ENCODE measurements around the gene TTLL8.

Gene TTLL8

DNA sequence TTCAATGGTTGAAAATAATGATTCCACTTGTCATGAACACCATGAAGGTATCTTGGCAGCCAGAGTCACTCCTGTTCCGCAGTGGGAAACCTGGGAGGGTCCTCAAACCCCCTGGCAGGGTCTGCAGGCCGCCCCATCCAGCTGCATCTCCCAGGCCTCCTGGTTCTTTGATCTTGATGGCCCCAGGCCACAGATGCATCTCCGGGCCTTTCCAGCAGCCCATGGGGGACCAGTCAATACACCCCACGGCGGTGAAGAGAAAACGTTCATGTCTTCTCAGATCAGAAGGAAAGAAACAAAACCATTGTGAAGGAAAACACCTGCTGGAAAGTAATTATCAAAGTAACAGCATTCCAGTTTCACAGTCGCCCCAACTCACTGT lies 1.8 kb upstream of the TTLL8 start:
- TF ChIP-seq, protein P1, sequence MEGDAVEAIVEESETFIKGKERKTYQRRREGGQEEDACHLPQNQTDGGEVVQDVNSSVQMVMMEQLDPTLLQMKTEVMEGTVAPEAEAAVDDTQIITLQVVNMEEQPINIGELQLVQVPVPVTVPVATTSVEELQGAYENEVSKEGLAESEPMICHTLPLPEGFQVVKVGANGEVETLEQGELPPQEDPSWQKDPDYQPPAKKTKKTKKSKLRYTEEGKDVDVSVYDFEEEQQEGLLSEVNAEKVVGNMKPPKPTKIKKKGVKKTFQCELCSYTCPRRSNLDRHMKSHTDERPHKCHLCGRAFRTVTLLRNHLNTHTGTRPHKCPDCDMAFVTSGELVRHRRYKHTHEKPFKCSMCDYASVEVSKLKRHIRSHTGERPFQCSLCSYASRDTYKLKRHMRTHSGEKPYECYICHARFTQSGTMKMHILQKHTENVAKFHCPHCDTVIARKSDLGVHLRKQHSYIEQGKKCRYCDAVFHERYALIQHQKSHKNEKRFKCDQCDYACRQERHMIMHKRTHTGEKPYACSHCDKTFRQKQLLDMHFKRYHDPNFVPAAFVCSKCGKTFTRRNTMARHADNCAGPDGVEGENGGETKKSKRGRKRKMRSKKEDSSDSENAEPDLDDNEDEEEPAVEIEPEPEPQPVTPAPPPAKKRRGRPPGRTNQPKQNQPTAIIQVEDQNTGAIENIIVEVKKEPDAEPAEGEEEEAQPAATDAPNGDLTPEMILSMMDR (conservative IDR thresholded peaks at IDR 0.05; ENCODE audit: low read depth, low read length): no peak
- Histone ChIP-seq H3K79me2 (ENCODE audit: insufficient read depth, low read depth) (no peaks in the 10 kb centered on the region), H3K9ac (no peak overlapping the region), H3K27me3 (ENCODE audit: insufficient read depth, low read depth) (no peaks in the 10 kb centered on the region), H2AFZ (ENCODE audit: low read depth) (no peak overlapping the region), H4K20me1 (ENCODE audit: insufficient read depth) (no peaks in the 10 kb centered on the region), H3K4me1 (ENCODE audit: low read depth, poor library complexity, severe bottlenecking) (no peaks in the 10 kb centered on the region), H3K4me2 (no peak overlapping the region), H3K36me3 (ENCODE audit: insufficient read depth) (no peaks in the 10 kb centered on the region), H3K27ac (no peak overlapping the region), H3K4me3 (IDR thresholded peaks at IDR 0.05; ENCODE audit: insufficient read depth, low read depth, low read length) (no peak overlapping the region)

DNA sequence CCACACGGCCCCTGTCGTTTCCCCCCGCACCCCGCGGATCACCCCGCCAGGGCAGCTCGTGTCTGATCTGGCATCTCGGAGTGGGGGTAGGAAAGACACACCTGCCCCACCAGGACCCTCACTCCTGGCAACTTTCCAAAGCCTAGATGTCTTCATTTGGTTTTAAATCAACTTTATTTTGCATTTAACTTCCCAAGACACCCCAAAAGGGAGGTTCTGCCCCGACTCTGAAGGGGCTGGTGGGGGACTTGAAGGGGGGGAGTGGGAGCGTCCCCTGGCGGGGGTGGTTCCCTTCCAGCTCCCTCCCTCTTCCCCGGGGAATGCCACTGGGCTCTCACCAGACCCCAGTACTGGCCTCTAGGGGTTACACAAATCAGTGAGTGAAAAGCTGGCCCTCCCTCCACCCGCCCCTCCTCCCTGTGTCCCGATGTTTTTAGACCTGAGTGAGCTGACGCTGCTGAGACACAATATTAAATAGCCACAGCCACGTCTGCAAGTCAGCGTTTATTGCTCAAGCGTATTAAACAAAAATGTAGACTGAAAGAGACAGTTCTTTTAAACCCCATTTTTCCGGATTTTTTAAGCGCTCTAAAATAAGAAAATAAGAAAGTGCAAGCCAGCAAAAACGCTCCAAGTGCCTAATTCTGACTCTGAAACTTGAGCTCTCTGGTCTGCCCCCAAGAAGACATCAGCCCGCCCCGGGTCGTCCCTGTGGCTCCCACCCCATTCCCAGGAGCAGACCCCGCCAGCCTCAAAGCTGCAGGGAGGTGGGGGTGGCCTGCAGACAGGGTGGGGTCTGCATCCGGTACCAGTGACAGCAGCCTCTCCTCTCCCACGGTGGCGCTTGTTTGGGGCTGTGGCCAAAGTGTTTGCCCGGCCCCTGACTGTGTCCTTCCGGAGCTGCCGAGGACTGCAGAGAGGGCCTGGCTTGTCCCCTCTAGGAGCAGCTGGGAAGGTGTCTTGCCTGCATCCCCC lies 1.1 kb upstream of the TTLL8 start:
- no peak overlapping the region; the same call in 1 of the 2 replicates for H3K9ac ChIP-seq
- no peaks in the 10 kb centered on the region for H3K4me1 ChIP-seq (ENCODE audit: low read depth, poor library complexity, severe bottlenecking)
- H3K27ac ChIP-seq: no peak overlapping the region
- TF ChIP-seq, protein P1 (conservative IDR thresholded peaks at IDR 0.05; ENCODE audit: low read depth, low read length): no peak
- H3K4me2 ChIP-seq: peak overlapping the region; percentile 33; the same call in 1 of the 2 replicates
- H2AFZ ChIP-seq (ENCODE audit: low read depth): peak overlapping the region; percentile 44; the same call in 1 of the 2 replicates
- H3K36me3 ChIP-seq (ENCODE audit: insufficient read depth): no peaks in the 10 kb centered on the region
- H3K79me2 ChIP-seq (ENCODE audit: insufficient read depth, low read depth): no peaks in the 10 kb centered on the region
- H3K27me3 ChIP-seq (ENCODE audit: insufficient read depth, low read depth): no peaks in the 10 kb centered on the region
- no peak overlapping the region for H3K4me3 ChIP-seq (IDR thresholded peaks at IDR 0.05; ENCODE audit: insufficient read depth, low read depth, low read length)
- H4K20me1 ChIP-seq (ENCODE audit: insufficient read depth): no peaks in the 10 kb centered on the region

DNA sequence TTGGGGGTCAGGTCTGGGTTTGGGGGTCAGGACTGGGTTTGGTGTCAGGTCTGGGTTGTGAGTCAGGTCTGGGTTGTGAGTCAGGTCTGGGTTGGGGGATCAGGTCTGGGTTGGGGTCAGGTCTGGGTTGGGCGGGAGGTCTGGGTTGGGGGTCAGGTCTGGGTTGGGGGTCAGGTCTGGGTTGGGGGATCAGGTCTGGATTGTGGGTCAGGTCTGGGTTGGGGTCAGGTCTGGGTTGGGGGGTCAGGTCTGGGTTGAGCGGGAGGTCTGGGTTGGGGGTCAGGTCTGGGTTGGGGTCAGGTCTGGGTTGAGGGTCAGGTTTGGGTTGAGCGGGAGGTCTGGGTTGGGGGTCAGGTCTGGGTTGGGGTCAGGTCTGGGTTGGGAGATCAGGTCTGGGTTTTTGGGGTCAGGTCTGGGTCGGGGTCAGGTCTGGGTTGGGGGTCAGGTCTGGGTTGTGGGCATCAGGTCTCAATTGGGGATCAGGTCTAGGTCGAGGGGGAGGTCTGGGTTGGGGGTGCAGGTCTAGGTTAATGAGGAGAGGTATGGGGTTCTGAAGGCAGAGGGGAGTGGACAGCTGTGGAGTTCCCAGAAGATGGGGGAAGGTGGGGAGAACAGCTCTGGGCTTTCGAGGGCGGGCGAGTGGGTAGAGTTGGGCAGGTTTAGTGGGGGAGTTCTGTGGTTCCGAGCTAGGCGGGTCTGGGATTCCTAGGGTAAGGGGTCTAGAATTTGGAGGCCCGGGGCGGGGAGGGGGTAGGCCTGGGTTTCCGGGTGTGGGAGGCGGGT lies 629 bp downstream of the TTLL8 start:
- Histone ChIP-seq H3K36me3 (ENCODE audit: insufficient read depth) (no peaks in the 10 kb centered on the region), H3K9ac (no peak overlapping the region), H3K27me3 (ENCODE audit: insufficient read depth, low read depth) (no peaks in the 10 kb centered on the region; the same call in 1 of the 2 replicates), H3K4me1 (ENCODE audit: low read depth, poor library complexity, severe bottlenecking) (no peaks in the 10 kb centered on the region), H2AFZ (ENCODE audit: low read depth) (no peak overlapping the region), H3K4me2 (no peak overlapping the region), H4K20me1 (ENCODE audit: insufficient read depth) (no peaks in the 10 kb centered on the region), H3K27ac (no peak overlapping the region), H3K4me3 (IDR thresholded peaks at IDR 0.05; ENCODE audit: insufficient read depth, low read depth, low read length) (no peak overlapping the region), H3K79me2 (ENCODE audit: insufficient read depth, low read depth) (no peaks in the 10 kb centered on the region)
- TF ChIP-seq, protein P1 (conservative IDR thresholded peaks at IDR 0.05; ENCODE audit: low read depth, low read length): no peak

DNA sequence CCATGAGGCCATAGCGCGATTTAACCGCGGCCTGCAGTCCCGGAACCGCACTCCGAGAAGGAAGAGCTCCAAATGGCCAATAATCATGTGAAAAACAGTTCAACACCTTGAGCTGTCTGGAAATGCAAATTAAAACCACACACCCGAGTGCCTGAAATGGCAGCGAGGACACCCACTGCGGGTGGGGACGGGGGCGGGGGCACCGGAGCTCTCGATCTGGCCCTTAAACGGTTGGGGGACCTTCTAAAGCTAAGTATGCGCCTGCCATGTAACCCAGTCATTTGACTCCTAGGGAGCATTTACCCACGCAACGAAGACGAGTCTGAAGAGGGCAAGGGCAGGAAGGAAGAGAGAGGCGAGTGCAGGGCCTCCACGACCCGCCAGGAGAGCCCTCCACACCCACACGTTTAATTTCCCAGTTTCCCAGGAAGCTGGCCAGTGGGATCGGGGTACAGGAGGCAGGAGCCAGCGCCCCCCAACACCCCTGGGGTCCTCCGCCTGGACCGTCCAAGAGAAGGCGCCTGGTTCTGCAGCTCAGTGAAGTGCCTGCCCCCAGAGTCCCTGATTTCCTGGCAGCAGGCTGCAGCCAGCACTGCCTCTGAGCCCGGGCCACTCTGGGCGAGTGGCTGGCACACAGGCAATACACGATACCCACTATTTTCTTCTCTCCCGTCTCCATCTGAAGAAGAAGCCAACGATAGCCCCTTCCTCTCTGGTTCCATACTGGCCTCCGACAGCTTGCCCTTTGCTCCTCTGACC lies 1.7 kb downstream of the TTLL8 start:
- TF ChIP-seq, protein P1 (conservative IDR thresholded peaks at IDR 0.05; ENCODE audit: low read depth, low read length): no peak
- H3K9ac ChIP-seq: no peak overlapping the region
- H3K27ac ChIP-seq: no peak overlapping the region
- no peaks in the 10 kb centered on the region for H3K79me2 ChIP-seq (ENCODE audit: insufficient read depth, low read depth)
- no peaks in the 10 kb centered on the region for H3K36me3 ChIP-seq (ENCODE audit: insufficient read depth)
- no peak overlapping the region for H3K4me2 ChIP-seq
- H4K20me1 ChIP-seq (ENCODE audit: insufficient read depth): no peaks in the 10 kb centered on the region
- no peak overlapping the region for H2AFZ ChIP-seq (ENCODE audit: low read depth)
- no peak overlapping the region for H3K4me3 ChIP-seq (IDR thresholded peaks at IDR 0.05; ENCODE audit: insufficient read depth, low read depth, low read length)
- H3K27me3 ChIP-seq (ENCODE audit: insufficient read depth, low read depth): peaks cover 2% of the 10 kb centered on the region; the same call in 1 of the 2 replicates
- H3K4me1 ChIP-seq (ENCODE audit: low read depth, poor library complexity, severe bottlenecking): no peaks in the 10 kb centered on the region
